ENCODE data around the gene CNNM1.

DNA sequence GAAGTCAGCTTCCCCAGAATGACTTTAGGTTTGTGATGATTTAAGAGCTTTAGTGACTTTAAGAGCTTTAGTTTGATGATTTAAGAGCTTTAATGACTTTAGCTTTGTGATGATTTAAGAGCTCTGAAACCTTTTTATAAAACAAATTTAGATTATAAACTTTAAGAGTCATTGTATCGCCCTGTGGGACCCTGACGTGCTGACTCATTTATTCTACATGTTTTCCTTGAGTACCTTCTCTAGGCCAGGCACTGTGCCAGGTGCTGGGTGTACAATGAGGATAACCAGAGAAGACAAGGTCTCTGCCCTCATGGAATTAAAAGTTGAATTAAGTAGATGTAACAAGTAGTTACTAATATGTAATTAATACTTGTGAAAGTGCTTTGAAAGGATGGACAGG is 45.4 kb downstream of the CNNM1 start:
- TF ChIP-seq, protein P1, sequence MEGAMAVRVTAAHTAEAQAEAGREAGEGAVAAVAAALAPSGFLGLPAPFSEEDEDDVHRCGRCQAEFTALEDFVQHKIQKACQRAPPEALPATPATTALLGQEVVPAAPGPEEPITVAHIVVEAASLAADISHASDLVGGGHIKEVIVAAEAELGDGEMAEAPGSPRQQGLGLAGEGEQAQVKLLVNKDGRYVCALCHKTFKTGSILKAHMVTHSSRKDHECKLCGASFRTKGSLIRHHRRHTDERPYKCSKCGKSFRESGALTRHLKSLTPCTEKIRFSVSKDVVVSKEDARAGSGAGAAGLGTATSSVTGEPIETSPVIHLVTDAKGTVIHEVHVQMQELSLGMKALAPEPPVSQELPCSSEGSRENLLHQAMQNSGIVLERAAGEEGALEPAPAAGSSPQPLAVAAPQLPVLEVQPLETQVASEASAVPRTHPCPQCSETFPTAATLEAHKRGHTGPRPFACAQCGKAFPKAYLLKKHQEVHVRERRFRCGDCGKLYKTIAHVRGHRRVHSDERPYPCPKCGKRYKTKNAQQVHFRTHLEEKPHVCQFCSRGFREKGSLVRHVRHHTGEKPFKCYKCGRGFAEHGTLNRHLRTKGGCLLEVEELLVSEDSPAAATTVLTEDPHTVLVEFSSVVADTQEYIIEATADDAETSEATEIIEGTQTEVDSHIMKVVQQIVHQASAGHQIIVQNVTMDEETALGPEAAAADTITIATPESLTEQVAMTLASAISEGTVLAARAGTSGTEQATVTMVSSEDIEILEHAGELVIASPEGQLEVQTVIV (CRISPR knock-in tag; IDR thresholded peaks at IDR 0.05; ENCODE audit: borderline replicate concordance), result no peak
- TF ChIP-seq, protein P2, sequence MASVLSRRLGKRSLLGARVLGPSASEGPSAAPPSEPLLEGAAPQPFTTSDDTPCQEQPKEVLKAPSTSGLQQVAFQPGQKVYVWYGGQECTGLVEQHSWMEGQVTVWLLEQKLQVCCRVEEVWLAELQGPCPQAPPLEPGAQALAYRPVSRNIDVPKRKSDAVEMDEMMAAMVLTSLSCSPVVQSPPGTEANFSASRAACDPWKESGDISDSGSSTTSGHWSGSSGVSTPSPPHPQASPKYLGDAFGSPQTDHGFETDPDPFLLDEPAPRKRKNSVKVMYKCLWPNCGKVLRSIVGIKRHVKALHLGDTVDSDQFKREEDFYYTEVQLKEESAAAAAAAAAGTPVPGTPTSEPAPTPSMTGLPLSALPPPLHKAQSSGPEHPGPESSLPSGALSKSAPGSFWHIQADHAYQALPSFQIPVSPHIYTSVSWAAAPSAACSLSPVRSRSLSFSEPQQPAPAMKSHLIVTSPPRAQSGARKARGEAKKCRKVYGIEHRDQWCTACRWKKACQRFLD (CRISPR knock-in tag; IDR thresholded peaks at IDR 0.05), result no peak
- TF ChIP-seq RBBP5 (IDR thresholded peaks at IDR 0.05; ENCODE audit: borderline replicate concordance, insufficient read depth, low read length, poor library complexity, severe bottlenecking) (no peak), ZNF133 (CRISPR knock-in tag; IDR thresholded peaks at IDR 0.05) (no peak), MAZ (CRISPR knock-in tag; conservative IDR thresholded peaks at IDR 0.05 in 1 of 2, IDR thresholded peaks at IDR 0.05 in 1 of 2) (no peak), ZBTB7A (IDR thresholded peaks at IDR 0.05; ENCODE audit: borderline replicate concordance, control insufficient read depth, low read depth, low read length) (no peak), YY1 (IDR thresholded peaks at IDR 0.05; ENCODE audit: borderline replicate concordance in 1 of 3, control insufficient read depth in 1 of 3, extremely low read depth in 1 of 3, insufficient read depth in 3 of 3, insufficient read length in 1 of 3, insufficient replicate concordance in 2 of 3, low read depth in 1 of 3, low read length in 2 of 3) (no peak), NFIC (IDR thresholded peaks at IDR 0.05) (no peak), ZNF76 (CRISPR knock-in tag; IDR thresholded peaks at IDR 0.05; ENCODE audit: borderline replicate concordance) (no peak), RAD21 (CRISPR knock-in tag; conservative IDR thresholded peaks at IDR 0.05 in 1 of 2, IDR thresholded peaks at IDR 0.05 in 1 of 2) (no peak), FOXK2 (conservative IDR thresholded peaks at IDR 0.05 in 1 of 2, IDR thresholded peaks at IDR 0.05 in 1 of 2; ENCODE audit: low read depth in 2 of 2) (no peak), POLR3A (IDR thresholded peaks at IDR 0.05; ENCODE audit: borderline replicate concordance, extremely low read depth, insufficient read depth, insufficient read length) (no peak), EP300 (IDR thresholded peaks at IDR 0.05; ENCODE audit: low read length) (no peak)
- TF ChIP-seq, protein P3, sequence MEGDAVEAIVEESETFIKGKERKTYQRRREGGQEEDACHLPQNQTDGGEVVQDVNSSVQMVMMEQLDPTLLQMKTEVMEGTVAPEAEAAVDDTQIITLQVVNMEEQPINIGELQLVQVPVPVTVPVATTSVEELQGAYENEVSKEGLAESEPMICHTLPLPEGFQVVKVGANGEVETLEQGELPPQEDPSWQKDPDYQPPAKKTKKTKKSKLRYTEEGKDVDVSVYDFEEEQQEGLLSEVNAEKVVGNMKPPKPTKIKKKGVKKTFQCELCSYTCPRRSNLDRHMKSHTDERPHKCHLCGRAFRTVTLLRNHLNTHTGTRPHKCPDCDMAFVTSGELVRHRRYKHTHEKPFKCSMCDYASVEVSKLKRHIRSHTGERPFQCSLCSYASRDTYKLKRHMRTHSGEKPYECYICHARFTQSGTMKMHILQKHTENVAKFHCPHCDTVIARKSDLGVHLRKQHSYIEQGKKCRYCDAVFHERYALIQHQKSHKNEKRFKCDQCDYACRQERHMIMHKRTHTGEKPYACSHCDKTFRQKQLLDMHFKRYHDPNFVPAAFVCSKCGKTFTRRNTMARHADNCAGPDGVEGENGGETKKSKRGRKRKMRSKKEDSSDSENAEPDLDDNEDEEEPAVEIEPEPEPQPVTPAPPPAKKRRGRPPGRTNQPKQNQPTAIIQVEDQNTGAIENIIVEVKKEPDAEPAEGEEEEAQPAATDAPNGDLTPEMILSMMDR (IDR thresholded peaks at IDR 0.05 in 2 of 3, conservative IDR thresholded peaks at IDR 0.05 in 1 of 3; ENCODE audit: insufficient read depth in 2 of 3, low read depth in 1 of 3, low read length in 3 of 3), result no peak
